GM19035 (cell line): ENCODE data around the gene VCX2.
"Not testable (repeated sequence)": the region's sequence is repeated elsewhere in the genome, so short reads cannot be mapped to it uniquely, and the experiment has no call there.

Experiments
- ATAC-seq: cut with Tn5 transposase; IDR thresholded peaks from one replicate; pipeline ENCODE4 v1.9.1; 2021; ENCODE audit not compliant: unreplicated experiment

The VCX2 gene

DNA sequence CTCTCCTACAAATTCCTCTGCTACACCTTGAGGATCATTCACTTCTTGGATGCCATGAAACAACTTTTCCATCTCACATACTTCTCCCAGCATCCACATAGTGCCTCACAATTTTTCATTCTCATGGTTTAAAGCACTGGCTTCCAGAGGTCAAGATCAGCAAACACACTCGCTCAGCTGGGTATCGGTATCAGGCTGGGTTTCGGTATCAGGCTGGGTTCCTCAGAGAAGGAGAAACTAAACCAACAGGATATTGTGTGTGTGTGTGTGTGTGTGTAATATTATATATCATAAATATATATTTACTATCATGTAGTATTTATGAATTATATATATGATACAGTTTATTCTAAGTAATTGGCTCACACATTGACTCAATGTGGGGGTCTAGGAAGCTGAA lies at the start of gene VCX2:
Gene VCX2 (minus strand): TSS at position 99 of the 400 bp plus-strand sequence. CDS start 624 bp downstream, outside the sequence.
- not testable (repeated sequence) for ATAC-seq

GRCh38 chrX:8204943-8205342 lies 33.9 kb upstream of the VCX2 start:
- ATAC-seq, result no peak

DNA sequence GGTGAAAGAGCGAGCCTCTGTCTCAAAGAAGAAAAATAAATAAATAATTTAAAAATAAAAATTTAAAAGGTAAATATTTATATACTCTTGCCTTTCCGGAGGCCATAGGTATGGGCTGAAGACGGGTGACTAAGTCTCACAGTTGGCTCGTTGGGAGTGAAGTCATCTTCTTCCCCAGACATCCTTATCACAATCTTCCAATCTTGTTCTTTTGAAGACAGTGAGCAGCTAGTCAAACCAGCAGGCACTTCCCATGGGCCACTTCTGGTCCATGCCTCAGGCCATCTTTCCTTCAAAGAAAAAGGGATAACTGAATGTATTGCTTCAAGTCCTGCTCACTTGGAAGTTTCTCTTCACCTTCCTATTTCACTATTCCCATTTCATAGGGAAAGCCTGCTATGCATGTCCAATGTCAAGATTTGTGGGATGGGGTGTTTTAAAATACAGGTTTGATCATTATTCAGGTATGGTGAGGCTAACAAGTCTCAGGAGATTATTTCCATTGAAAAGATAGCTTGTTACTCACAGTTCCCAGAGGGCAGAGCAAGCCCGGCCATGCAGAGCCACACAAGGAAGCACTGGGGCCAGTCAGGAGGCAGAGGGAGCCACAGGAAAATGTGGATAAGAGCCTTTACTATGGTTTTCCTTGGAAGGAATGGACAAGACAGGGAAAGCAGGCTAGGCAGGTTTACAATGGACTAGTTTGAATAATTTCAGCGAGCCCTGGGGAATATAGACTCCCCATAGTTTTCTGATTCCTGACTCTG lies 33.3 kb upstream of the VCX2 start:
- no peak for ATAC-seq

GRCh38 chrX:8201896-8202331 lies 30.8 kb upstream of the VCX2 start:
- ATAC-seq, result no peak

DNA sequence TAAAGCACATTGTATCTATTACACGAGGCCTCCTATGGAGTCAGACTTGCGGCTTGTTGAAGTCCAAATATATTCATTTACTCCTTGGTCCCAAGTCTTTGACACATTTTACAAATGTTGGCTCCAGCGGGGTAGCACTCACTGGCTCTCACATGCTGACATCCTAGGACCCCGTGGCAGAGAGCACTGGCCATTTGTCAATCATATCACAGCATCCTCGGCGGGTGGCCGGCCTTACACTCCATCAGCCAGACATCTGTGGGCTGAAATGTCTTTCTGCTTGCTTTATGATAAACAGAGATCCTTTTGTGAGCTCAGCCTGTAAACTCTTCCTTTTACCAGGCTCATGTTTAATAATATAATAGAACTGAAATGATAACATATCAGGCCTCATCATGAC lies 25.7 kb upstream of the VCX2 start:
- no peak for ATAC-seq

GRCh38 chrX:8194216-8194615 lies 23.1 kb upstream of the VCX2 start:
- ATAC-seq, result no peak

DNA sequence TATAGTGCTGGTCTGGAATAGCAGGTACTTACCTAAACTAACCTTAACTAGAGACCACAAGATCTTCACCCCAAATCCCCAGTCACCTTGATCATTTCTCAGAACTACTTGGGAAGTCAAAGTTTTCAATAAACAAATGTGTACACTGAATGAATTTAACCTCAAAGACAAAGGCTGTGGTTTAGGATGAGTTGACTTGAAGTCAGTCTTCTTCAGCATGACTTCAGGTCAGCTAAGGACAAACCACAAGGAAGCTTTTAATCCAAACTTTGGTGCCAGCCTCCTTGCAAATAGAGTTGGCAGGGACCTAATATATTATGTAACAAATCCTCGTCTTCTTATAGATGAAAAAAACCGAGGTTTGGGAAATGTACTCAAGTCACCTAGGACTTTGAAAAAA lies 21.2 kb upstream of the VCX2 start:
- no peak for ATAC-seq

- ATAC-seq, result no peak
Observed at GRCh38 chrX:8191022-8191421, 20.0 kb upstream of the VCX2 start.

DNA sequence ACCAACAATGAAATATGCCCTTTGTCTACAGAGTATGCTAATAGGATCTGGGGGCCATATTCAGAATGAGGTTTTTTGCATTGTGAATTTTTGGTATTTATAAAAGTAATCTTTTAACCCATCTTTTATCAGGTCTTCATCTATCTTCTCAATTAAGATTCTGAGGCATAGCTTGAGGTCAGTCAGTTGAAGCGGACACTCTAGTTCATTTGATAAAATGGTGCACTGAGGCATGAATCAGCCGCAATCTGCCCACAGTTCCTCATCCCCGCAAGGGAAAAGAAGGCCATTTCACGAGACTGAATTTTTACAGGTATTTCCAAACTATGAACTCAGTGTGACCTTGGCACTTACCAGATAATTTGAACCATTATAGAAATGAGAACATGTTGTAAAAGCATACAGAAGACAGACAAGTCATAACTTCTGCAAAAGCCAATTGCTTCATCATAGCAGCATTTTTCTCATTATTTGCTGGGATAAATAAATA lies 19.3 kb upstream of the VCX2 start:
- no peak for ATAC-seq

GRCh38 chrX:8189096-8189830 lies 18.2 kb upstream of the VCX2 start:
- no peak for ATAC-seq

GRCh38 chrX:8183346-8183745 lies 12.3 kb upstream of the VCX2 start:
- no peak for ATAC-seq

DNA sequence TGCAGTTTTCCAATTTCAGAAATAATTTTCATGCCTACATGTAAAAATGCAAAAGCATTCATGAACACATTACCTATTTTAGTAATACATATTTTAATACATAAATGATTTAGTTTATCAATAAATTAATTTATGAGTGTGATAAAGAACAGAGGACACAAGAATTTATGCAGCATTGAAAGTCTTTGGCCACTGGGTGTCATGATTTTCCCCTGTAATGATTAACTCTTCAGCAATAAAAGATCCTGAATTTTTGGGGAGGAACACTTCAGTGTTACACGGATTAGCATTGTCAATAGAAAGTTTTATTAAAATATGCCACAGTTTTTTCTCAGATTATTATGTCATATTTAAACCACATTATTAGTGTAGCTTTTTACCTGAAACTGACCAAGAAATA lies 8.6 kb upstream of the VCX2 start:
- no peak for ATAC-seq

DNA sequence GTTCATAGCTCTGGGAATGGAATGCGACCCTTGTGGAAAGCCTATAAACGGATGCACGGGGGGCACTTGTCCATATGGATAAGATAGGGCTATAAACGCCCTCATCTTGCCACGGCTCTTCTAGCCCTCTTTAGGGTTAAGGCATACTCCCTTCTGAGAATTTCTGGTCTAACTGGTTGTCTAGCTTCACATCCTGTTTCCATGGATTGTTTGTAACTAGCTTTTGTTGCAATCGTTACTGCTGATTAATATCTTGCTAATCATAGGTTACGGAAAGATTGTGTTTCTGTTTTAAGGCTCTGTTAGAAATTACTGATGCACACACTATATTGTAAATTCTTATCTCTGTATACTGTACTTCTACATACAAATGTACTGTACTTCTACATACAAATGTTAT lies 17.1 kb downstream of the VCX2 start:
- ATAC-seq, result not testable (repeated sequence)

DNA sequence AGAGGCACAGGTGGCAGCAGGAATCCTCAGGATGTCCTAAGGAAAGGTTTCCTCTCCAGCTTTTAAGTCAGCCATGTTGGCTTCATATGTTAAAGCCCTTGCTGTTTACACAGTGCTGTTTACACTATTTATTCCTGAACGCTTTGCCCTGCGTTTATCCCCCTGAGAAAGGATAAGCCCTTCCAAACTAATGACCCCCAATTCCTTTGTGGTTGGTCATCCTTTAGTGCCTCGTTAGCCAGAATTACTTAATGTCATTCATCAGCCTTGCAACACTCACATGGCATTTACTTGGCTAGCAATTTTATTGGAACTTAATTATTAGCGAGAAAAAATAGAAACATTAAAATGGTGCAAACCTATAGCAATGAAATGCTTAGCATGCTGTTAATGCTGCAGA lies 23.8 kb downstream of the VCX2 start:
- ATAC-seq, result no peak

DNA sequence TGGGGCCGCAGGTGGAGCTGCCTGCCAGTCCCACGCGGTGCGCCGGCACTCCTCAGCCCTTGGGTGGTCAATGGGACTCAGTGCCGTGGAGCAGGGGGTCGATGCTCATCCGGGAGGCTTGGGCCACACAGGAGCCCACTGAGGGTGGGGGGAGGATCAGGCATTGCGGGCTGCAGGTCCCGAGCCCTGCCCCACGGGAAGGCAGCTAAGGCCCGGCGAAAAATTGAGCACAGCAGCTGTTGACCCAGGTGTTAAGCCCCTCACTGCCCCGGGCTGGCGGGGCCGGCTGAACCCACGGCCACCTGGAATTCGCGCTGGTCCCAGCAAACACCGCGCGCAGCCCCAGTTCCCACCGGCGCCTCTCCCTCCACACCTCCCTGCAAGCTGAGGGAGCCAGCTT lies 26.1 kb downstream of the VCX2 start:
- ATAC-seq, result no peak

GRCh38 chrX:8141896-8142295 lies 29.2 kb downstream of the VCX2 start:
- ATAC-seq, result no peak

GRCh38 chrX:8140986-8141744 lies 29.9 kb downstream of the VCX2 start:
- ATAC-seq, result no peak

DNA sequence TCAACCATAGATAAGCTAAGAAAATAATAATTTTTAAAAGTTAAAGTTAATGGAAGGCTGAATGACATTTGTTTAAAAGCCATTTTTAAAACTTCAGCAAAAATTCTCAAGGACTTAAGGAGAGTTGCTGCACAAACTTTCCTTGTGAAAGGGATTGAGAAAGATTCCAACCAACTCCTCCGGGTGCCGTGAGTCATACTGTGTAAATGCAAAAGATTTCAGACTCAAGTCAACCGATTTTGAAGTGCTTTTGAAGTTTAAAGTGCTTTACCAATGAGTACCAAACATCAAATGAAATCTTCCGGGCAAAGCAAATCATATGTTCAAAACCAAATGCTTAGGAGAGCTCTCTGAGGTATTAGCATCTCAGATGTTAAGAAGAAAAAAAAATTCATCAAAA lies 31.4 kb downstream of the VCX2 start:
- no peak for ATAC-seq

GRCh38 chrX:8138252-8138651 lies 32.8 kb downstream of the VCX2 start:
- ATAC-seq, result no peak

- ATAC-seq, result no peak
Observed at GRCh38 chrX:8126648-8127047, 44.4 kb downstream of the VCX2 start.

DNA sequence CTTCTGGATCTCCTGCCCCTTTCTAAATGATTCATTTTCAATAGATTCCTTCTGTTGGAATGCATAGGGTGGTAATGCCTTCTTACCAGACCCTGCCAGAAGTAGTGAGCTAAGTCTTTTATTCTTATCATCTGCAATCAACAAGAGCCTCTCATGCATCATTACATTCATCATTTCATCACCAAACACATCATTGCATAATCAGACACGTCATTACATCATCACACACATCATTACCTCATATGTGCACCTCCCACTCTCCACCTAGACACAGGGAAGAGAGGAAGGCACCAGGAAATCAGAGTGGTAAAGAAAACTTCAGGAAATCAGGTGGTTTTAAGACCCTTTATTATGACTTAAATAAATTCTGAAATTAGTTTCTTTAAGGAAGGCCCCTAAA lies 45.0 kb downstream of the VCX2 start:
- ATAC-seq, result no peak

- no peak for ATAC-seq
Observed at GRCh38 chrX:8125566-8125965, 45.5 kb downstream of the VCX2 start.
